Measurements from ENCODE around the gene NMNAT2. TPM values are rescaled to one million over a fixed set of nuclear protein-coding genes. Genes with fewer than 3 reads are reported as not detected.

Gene NMNAT2
- total and polyA plus RNA-seq, 3 donors from 2014 or later, result 23.6 to 52.0 (median 45.7) TPM

DNA sequence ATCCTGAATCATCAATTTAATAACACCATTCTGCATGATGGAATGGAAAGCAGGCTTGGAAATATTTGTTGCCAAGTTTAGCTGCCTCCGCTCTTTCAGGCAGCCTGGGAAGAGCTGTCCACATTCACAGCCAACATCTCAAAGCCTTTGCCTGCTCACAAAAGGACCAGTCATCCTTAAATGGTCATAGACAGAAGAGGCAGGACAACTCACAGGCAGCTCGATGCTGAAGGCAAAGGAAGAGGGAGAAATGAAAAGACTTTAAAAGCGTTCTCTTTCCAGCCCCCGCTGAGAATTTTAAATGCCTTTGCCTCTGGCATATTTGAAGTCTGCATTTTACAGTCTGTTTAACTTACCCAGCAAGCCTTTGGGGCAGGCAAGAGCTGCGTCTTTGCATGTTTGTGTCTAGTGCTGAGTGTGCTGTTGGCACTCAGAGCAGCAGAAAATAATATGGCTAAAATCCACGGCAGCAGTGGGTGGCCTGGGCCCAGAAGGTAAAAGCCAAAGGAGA is 68.9 kb downstream of the NMNAT2 start:
- TF ChIP-seq, protein P1, sequence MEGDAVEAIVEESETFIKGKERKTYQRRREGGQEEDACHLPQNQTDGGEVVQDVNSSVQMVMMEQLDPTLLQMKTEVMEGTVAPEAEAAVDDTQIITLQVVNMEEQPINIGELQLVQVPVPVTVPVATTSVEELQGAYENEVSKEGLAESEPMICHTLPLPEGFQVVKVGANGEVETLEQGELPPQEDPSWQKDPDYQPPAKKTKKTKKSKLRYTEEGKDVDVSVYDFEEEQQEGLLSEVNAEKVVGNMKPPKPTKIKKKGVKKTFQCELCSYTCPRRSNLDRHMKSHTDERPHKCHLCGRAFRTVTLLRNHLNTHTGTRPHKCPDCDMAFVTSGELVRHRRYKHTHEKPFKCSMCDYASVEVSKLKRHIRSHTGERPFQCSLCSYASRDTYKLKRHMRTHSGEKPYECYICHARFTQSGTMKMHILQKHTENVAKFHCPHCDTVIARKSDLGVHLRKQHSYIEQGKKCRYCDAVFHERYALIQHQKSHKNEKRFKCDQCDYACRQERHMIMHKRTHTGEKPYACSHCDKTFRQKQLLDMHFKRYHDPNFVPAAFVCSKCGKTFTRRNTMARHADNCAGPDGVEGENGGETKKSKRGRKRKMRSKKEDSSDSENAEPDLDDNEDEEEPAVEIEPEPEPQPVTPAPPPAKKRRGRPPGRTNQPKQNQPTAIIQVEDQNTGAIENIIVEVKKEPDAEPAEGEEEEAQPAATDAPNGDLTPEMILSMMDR (IDR thresholded peaks at IDR 0.05), result no peak
- no peak for TF ChIP-seq POLR2A (IDR thresholded peaks at IDR 0.05)
- peak; percentile 49 for DNase-seq
- H3K9me3 ChIP-seq, result no peaks in the 10 kb centered on the region
- no peaks in the 10 kb centered on the region for H3K4me1 ChIP-seq
- 36 to 42% methylated on average over 6 of the region's 6 CpGs for WGBS, 2 donors
- no peaks in the 10 kb centered on the region for H3K36me3 ChIP-seq (ENCODE audit: low read depth, missing control alignments)
- no peak overlapping the region for H3K4me3 ChIP-seq
- H3K27me3 ChIP-seq, result no peaks in the 10 kb centered on the region
- intact Hi-C loops (cut with DNase I; ENCODE audit: low total_unique reads), result no loop called here
- H3K27ac ChIP-seq, result no peak overlapping the region

DNA sequence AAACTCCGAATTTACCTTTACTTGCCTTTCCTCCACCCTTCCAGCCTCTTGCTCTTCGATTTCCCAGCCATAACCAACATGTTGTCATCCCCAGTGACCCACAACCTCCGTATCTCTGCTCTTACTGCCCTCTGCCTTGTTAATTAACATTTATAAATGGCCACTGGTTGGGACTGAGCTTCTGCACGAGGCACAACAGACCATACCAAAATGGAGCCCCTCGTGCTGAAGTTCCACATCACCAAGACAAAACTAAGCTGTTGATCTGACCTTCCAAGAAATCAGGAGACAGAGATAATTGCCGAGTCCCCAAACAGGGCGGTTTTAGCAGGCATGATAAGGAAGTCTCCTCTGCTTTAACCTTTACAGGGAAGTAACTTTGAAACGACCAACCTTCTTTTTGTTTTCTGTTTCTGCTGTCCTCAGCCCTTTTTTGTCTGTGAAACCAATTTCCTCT is 71.9 kb downstream of the NMNAT2 start:
- intact Hi-C loops (cut with DNase I; ENCODE audit: low total_unique reads), result no loop called here

DNA sequence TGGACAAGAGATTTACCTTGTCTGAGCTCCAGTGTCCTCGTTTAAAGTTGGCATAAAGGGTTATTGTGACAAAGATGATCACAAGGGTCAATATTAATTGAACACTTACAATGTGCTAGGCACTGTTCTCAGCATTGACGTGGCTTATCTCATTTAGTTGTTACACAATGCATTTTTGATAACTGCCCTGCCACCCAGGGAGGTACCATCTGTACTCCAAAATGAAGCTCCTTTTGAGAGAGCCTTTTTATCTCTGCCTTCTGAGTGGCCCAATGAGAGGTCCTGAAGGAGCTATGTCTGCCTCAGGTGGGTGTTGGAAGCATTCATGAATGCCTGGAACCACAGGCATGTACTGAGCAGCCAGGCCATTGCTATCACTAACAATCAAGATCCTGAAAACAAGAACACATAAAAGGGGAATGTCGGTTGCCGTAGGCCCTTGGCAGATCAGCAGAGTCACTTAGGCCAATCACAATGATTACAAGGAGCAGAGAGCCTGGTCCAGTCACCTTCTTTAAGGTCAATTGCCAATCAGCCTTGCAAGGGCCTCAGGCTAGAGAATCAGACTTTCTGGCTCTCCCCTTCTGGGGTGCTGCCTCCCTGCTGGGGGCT is 78.5 kb downstream of the NMNAT2 start:
- Histone ChIP-seq H3K4me1 (peaks cover 24% of the 10 kb centered on the region), H3K36me3 (ENCODE audit: low read depth, missing control alignments) (no peaks in the 10 kb centered on the region), H3K4me3 (no peak overlapping the region), H3K27me3 (no peaks in the 10 kb centered on the region), H3K9me3 (no peaks in the 10 kb centered on the region), H3K27ac (peak overlapping the region; percentile 77 to 85)
- 57 to 85% methylated on average over 2 to 4 of the region's 4 CpGs for WGBS, 2 donors
- TF ChIP-seq POLR2A (IDR thresholded peaks at IDR 0.05), result no peak
- TF ChIP-seq, protein P1 (IDR thresholded peaks at IDR 0.05), result no peak
- intact Hi-C loops (cut with DNase I; ENCODE audit: low total_unique reads), result no loop called here
- DNase-seq, result peak; percentile 72

More for the DNA sequence above, 71.9 kb downstream of the NMNAT2 start:
- H3K36me3 ChIP-seq (ENCODE audit: low read depth, missing control alignments), result no peaks in the 10 kb centered on the region
- H3K4me1 ChIP-seq, result no peaks in the 10 kb centered on the region
- H3K27ac ChIP-seq, result peak overlapping the region in 1 of 2 donors; percentile 73
- H3K27me3 ChIP-seq, result no peaks in the 10 kb centered on the region
- WGBS, 2 donors, result 22 to 28% methylated on average over 8 of the region's 8 CpGs
- DNase-seq, result no peak
- TF ChIP-seq, protein P1 (IDR thresholded peaks at IDR 0.05), result no peak
- TF ChIP-seq POLR2A (IDR thresholded peaks at IDR 0.05), result no peak
- H3K9me3 ChIP-seq, result no peaks in the 10 kb centered on the region
- H3K4me3 ChIP-seq, result no peak overlapping the region

DNA sequence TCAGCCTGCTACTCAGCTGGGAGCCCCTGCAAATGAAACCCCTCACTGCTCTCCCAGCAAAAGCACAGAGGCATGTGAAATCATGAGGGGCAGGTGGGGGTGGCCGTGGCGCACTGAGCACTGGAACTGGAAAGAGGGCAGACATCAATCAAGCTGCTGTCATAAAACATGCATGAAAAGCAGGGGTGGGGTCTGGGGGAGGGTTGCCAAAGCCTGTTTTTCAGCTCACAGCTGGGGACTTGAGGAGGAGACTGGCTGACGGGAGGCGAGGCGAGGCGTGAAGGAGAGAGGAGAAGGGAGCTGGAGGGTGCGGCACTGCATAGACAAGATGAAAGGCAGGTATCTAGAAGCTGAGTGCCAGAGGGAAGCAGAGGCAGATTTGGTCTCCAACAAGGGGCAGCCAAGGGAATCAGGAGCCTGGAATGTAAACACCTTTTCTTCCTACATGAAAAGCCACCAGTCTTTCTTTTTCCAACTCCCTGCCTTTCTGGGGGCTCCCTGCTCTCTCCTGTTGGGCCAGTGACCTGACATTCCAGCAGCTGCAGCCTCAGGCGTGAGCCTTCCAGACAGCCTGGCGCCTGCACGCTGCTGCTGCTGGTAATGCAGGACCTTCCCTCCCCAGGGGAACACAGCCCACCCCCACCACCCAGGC is 87.0 kb downstream of the NMNAT2 start:
- Histone ChIP-seq H3K27me3 (no peaks in the 10 kb centered on the region), H3K36me3 (ENCODE audit: low read depth, missing control alignments) (no peaks in the 10 kb centered on the region), H3K4me3 (no peak overlapping the region), H3K9me3 (no peaks in the 10 kb centered on the region), H3K27ac (no peak overlapping the region), H3K4me1 (peaks cover 31% of the 10 kb centered on the region)
- no peak for TF ChIP-seq POLR2A (IDR thresholded peaks at IDR 0.05)
- TF ChIP-seq, protein P1 (IDR thresholded peaks at IDR 0.05), result no peak
- intact Hi-C loops (cut with DNase I; ENCODE audit: low total_unique reads), result no loop called here
- no peak for DNase-seq
- WGBS, 2 donors, result 38 to 62% methylated on average over 10 of the region's 10 CpGs

All from testis (tissue), 3 donors.